ENCODE measurements around the gene ECD. TPM values are rescaled to one million over a fixed set of nuclear protein-coding genes. Genes with fewer than 3 reads are reported as not detected.

The ECD gene
- polyA plus RNA-seq, 1 donor: 24.9 TPM

- Histone ChIP-seq H3K27ac (ENCODE audit: low read length) (no peak overlapping the region), H3K4me3 (ENCODE audit: low read length) (no peak overlapping the region), H3K36me3 (ENCODE audit: control insufficient read depth, insufficient read depth, low read length) (peaks cover 5% of the 10 kb centered on the region), H3K4me1 (ENCODE audit: control insufficient read depth, insufficient read depth, low read length) (no peaks in the 10 kb centered on the region), H3K27me3 (ENCODE audit: control insufficient read depth, insufficient read depth, low read length) (no peaks in the 10 kb centered on the region), H3K9me3 (ENCODE audit: control insufficient read depth, low read depth, low read length) (no peaks in the 10 kb centered on the region)
- no peak for DNase-seq
Measured at GRCh38 chr10:73088304-73088703, 79.5 kb downstream of the ECD start.

- DNase-seq: no peak
- no peaks in the 10 kb centered on the region for H3K4me1 ChIP-seq (ENCODE audit: control insufficient read depth, insufficient read depth, low read length)
- no peak overlapping the region for H3K4me3 ChIP-seq (ENCODE audit: low read length)
- no peaks in the 10 kb centered on the region for H3K27me3 ChIP-seq (ENCODE audit: control insufficient read depth, insufficient read depth, low read length)
- no peak overlapping the region for H3K27ac ChIP-seq (ENCODE audit: low read length)
- peaks cover 5% of the 10 kb centered on the region for H3K36me3 ChIP-seq (ENCODE audit: control insufficient read depth, insufficient read depth, low read length)
- H3K9me3 ChIP-seq (ENCODE audit: control insufficient read depth, low read depth, low read length): no peaks in the 10 kb centered on the region
- 81% methylated on average over 3 of the region's 4 CpGs for WGBS (ENCODE audit: insufficient coverage, low lambda C conversion rate)
Measured at GRCh38 chr10:73086816-73087215, 81.0 kb downstream of the ECD start.

GRCh38 chr10:73084209-73084608, 83.6 kb downstream of the ECD start:
- DNase-seq: no peak
- WGBS (ENCODE audit: insufficient coverage, low lambda C conversion rate): no CpG with 5 or more reads among the region's 5 CpGs
- H3K27me3 ChIP-seq (ENCODE audit: control insufficient read depth, insufficient read depth, low read length): no peaks in the 10 kb centered on the region
- H3K4me3 ChIP-seq (ENCODE audit: low read length): no peak overlapping the region
- no peaks in the 10 kb centered on the region for H3K9me3 ChIP-seq (ENCODE audit: control insufficient read depth, low read depth, low read length)
- H3K27ac ChIP-seq (ENCODE audit: low read length): no peak overlapping the region
- H3K4me1 ChIP-seq (ENCODE audit: control insufficient read depth, insufficient read depth, low read length): no peaks in the 10 kb centered on the region
- H3K36me3 ChIP-seq (ENCODE audit: control insufficient read depth, insufficient read depth, low read length): peaks cover 4% of the 10 kb centered on the region

Other genes with a start within 250 kb of the ECD start
- gene PLA2G12B, start 213.2 kb downstream of the ECD start, polyA plus RNA-seq: 54.3 TPM
- gene P4HA1, start 71.1 kb downstream of the ECD start, polyA plus RNA-seq: 31.8 TPM
- 4.8 TPM for gene NUDT13, start 57.6 kb downstream of the ECD start, polyA plus RNA-seq
- gene FAM149B1, start 111 bp upstream of the ECD start, polyA plus RNA-seq: 32.1 TPM
- gene DNAJC9, start 79.2 kb upstream of the ECD start, polyA plus RNA-seq: 25.4 TPM
- 77.1 TPM for gene MRPS16, start 84.6 kb upstream of the ECD start, polyA plus RNA-seq
- 5.3 TPM for gene CFAP70, start 190.9 kb upstream of the ECD start, polyA plus RNA-seq
- 63.5 TPM for gene ANXA7, start 246.1 kb upstream of the ECD start, polyA plus RNA-seq

Measured in large intestine (tissue), 3 donors.